Germinal center (tissue), 1 donor: Measurements from ENCODE around the gene C12orf76.
"Not testable (repeated sequence)": the region's sequence is repeated elsewhere in the genome, so short reads cannot be mapped to it uniquely, and the experiment has no call there.

Experiments
- DNase-seq: peaks from one replicate; pipeline ENCODE4 v3.0.0; 2012; ENCODE audit warnings: mixed read lengths, low spot score

C12orf76 gene

GRCh38 chr12:110062241-110062640 is 13.9 kb upstream of the C12orf76 start:
- DNase-seq, result no peak

DNA sequence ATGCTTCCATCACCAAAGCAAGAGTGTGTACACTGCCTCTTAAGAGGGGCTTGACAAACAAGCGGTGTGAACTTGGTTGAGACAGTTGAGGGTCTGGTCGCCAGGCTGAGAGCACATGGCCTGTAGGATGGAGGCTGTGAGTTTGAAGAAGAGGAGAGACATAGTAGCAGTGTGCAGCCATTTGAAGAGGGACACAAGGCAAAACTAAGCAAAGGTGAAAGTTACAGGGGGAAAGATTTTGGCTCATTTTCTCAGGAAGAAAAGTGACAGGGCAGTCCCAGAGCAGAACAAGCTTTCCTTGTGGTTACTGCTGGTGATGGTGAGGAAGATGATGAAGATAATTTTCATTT is 11.3 kb upstream of the C12orf76 start:
- DNase-seq, result no peak

DNA sequence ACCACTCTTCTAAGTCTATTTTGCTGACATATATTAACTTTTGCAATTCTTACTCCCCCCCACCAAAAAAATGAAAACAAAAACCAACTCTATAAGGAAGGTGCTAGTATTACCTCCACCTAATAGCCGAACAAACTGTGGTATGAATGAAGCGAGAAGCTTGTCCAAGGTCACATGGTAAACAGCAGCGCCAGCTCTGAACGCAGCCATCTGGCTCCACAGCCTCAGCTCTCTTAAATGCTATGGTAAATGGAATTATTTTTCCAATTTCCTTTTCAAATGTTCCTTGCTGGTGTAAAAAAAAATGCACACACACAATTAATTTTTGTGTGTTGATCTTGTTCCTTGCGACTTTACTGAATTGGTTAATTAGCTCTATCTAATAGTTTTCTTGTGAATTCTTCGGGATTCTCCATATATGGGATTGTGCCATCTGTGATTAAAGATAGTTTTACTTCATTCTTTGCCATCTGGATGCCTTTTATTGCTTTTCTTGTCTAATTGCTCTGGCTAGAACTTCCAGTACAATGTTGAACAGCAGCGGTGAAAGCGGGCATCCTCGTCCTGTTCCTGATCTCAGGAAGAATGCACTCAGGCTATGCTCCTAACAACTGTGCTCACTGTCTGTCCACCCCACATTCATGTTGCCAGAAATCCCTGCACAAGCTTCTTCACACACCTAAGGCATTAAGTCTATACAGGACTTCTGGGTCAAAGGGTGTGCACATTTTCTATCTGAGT is 10.7 kb upstream of the C12orf76 start:
- DNase-seq, result no peak

DNA sequence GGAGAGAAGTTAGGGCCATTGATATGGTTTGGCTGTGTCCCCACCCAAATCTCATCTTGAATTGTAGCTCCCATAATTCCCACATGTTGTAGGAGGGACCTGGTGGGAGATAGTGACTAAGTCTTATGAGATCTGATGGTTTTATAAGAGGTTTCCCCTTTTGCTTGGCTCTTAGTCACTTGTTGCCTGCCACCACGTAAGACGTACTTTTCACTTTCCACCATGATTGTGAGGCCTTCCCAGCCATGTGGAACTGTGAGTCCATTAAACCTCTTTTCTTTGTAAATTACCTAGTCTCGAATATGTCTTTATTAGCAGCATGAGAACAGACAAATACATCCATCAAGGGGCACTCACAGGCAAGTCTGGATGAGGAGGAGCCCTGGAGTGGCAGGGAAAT is 8.3 kb upstream of the C12orf76 start:
- DNase-seq, result not testable (repeated sequence)

GRCh38 chr12:110055375-110056352 is 7.3 kb upstream of the C12orf76 start:
- DNase-seq, result not testable (repeated sequence)

DNA sequence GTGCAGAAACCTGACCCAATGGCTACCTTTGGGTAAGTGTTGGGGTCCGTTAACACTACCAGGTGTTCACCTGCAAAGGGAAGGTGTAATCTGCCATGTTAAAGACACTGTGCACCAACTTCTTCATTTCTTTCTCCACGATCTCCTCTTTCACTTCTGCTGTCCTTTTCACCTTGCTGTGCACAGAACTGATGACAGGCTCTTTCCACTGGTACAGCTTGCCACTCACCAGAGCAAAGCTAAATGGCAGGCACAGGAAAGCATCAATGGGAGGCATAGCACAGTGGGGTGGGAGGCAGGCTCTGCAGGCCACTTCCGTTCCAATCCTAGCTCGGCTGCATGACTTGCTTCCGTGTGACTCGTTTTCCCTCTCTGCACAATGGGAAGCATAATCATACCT is 2.6 kb upstream of the C12orf76 start:
- DNase-seq, result peak; percentile 20

DNA sequence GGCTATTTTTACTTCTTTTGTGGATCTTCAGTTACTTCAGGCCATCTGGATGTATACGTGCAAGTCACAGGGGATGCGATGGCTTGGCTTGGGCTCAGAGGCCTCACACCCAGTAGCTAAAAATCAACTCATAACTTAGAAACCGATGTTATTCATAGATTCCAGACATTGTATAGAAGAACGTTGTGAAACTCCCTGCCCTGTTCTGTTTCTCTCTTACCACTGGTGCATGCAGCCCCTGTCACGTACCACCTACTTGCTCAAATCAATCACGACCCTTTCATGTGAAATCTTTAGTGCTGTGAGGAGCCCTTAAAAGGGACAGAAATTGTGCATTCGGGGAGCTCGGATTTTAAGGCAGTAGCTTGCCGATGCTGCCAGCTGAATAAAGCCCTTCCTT is 1.3 kb upstream of the C12orf76 start:
- DNase-seq, result not testable (repeated sequence)

GRCh38 chr12:110049034-110049433 is 712 bp upstream of the C12orf76 start:
- DNase-seq, result not testable (repeated sequence)

- no peak for DNase-seq
Measured at GRCh38 chr12:110047297-110047940, 903 bp downstream of the C12orf76 start.

DNA sequence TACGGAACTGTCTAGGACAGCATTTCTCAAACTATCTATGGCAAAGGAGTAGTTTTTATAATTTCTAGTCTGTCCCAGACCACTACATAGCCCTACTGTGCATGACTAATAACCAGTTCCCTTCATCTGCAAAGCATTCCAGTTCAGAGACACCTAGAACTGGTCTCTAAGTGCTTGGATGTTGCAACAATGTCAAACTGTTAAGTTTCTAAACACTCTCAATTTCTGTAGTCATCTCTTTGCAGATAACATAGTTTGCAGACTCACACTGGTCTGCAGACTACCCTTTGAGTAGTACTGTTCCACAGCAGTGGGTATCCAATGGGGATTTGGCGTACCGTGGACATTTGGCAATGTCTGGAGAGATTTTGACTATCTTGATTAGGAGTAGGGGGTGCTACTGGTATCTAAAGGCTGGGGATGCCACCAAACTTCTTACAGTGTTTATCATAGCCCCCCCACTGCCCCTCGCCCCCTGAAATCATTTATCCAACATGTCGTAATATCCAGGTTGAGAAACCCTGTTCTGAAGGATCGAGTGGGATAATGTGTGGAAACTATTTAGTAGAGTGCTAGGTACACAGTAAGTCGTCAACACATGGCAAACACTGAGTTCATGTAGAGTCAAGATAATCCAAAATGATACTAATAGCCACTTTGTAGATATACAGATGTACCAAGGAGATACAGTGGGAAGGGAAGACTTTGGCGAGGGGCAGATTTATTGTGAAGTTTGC is 1.7 kb downstream of the C12orf76 start:
- no peak for DNase-seq

GRCh38 chr12:110042264-110042663 is 6.1 kb downstream of the C12orf76 start:
- DNase-seq, result no peak

GRCh38 chr12:110039085-110039807 is 9.1 kb downstream of the C12orf76 start:
- DNase-seq, result no peak

DNA sequence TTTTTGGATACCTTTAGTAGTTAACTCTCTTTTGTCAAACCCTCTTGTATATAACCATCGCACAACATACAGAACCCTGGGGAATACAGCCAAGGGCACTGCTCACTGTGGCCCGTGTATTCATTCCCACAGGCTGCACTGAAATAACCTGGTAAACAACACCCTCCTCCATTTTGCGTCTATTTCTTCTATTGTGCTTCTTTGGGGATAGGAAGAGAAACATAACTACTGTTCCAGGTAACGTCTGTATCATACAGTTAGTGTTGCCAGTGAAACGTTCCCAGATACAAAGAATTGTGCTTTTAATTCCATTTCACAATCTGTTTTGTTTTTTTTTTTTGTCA is 9.6 kb downstream of the C12orf76 start:
- no peak for DNase-seq

DNA sequence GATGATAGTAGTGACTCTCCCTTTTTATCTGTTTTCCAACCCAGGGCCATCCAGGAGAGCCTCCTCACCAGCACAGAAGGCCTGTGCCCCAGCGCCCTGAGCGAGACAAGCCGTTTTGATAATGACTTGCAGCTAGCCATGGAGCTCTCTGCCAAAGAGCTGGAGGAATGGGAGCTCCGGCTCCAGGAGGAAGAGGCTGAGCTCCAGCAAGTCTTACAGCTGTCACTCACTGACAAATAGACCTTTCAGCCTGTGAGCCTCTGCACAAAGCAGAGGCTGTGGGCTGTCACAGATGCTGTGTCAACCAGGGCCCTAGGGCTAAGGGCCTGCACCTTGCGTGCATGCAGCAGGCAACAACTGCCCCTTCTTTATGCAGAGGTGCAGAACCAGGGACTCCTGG is 11.0 kb downstream of the C12orf76 start:
- no peak for DNase-seq

GRCh38 chr12:110035534-110036104 is 12.7 kb downstream of the C12orf76 start:
- no peak for DNase-seq

DNA sequence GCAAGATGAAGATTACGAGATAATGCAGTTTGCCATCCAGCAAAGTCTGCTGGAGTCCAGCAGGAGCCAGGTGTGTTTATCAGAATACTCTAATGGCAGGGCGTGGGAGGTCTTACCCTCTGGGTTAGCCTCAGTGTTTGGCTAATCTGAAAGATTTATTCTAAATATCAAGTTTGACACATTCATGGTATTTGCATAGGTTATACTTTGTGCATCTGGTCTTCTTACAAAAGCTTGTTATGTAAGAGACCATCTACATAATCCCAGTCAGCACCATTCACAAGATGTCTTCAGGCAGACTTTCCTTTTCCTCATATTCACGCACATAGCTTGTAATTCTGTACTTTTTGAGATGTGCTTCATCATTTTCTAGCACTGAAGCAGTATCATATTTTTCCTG is 14.4 kb downstream of the C12orf76 start:
- DNase-seq, result no peak

DNA sequence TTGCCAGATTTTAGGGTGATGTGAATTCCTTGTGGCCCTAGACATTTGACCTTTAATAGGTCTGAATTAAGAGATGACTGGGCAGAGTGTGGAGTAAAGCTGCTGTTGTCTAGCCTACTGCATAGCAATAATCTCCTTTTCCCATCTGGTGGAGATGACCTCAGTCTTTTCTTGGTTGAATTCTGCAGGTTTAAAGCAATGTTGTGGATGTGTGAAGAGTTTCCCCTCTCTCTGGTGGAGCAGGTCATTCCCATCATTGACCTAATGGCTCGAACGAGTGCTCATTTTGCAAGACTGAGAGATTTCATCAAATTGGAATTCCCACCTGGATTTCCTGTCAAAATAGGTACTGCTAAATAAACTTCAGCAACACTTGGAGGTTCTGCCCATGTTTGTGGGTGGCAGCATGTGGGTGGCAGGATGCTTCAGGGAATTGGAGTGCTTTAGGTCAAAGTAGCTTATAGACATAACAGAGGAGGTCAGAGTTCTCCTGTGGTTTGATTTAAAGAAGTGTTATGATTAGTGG is 19.0 kb downstream of the C12orf76 start:
- DNase-seq, result no peak

DNA sequence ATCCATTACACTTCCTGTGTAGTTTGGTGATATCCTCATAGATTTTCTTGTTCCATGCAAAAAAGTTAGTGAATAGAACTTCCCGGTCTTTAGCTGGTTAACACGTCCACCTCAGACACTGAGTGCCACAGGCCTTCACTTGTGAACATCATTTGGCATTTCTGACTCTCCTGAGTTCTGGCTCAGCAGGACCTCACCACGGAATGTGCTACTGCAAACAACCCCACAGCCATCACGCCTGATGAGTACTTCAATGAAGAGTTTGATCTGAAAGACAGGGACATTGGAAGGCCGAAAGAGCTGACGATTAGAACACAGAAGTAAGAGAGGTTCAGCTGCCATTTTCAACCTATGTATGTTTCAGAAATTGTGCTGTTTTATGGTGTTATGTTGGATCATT is 20.0 kb downstream of the C12orf76 start:
- DNase-seq, result no peak

DNA sequence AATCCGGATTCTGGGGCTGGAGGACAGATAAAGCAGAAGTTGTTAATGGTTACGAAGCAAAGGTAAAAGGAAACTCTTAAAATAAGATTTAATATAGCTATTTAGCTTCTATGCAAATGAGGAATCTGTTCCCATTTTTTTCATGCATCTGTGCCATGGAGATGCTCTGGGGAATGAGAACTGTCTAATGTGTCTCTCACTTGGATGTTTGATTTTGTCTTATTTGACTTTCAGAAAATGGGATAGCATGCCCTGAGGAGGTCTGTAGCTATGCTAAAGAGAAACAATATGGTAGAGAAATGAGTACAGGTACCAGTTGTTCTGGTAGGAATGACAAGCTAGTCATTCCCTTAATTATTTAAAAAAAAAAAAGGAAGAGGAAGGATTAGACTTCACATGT is 24.3 kb downstream of the C12orf76 start:
- no peak for DNase-seq

DNA sequence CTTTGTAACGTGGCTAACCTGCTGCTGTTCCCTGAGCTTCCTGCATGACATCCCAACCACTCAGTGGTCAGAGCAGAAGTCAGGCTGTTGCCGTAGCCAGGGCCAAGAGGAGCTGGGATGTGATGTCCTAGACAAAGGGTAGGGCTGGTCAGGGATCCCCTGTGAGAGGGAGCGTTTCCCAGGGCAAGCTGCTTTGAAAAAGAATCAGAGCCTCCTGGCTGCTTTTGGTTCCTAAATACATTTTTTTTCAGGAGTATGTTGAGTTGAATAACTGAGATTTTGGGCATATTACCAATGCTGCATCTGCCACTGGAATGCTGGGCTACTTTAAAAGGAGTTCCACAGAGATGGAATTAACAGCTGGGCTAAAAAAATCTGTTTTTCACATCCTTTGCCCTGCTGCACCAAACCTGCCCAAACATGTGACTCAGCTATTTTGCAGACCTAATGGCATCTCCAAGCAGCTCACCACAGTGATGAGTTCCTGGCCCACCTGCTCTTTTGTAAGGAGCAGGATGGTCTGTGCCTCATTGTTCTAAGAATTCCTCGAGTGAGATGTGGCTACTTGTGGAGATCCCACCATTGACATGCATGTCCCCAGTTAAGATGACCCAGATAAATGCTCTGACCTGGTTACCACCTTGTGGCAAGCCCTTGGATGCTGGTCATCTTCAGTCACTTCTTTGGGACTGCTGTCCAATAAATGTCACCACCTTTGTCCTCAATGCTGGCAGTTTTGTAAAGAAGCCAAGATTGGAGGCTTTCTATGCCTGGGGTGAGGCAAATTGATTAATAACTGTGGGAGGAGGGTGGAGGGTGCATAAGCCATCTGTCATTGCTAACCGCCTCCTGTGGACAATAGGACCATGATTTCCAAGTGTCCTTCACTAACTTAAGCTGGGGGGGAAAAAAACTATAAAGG is 25.0 kb downstream of the C12orf76 start:
- DNase-seq, result no peak
